Mammary epithelial cell (primary cell): ENCODE measurements around the gene ZDHHC22.

Experiments used
- CTCF ChIP-seq, 2 donors: IDR thresholded peaks in 1 of 2; conservative IDR thresholded peaks in 1 of 2; 2 replicates each; pipeline ENCODE4 v1.5.1; 2011 to 2012; ENCODE audit warnings: inconsistent platforms in 2 of 2, low read length in 2 of 2, mild to moderate bottlenecking in 2 of 2, control low read depth in 1 of 2, low read depth in 1 of 2; ENCODE audit not compliant: insufficient read depth in 1 of 2; ENCODE audit errors: extremely low read depth in 1 of 2
- EZH2 ChIP-seq: IDR thresholded peaks from 2 replicates; pipeline ENCODE4 v1.6.1; 2012; ENCODE audit warnings: low read length, inconsistent platforms, borderline replicate concordance

- TF ChIP-seq CTCF (conservative IDR thresholded peaks at IDR 0.05 in 1 of 2, IDR thresholded peaks at IDR 0.05 in 1 of 2; ENCODE audit: extremely low read depth in 1 of 2, insufficient read depth in 1 of 2, low read depth in 1 of 2, low read length in 2 of 2) (no peak), EZH2 (no peak)
Measured at GRCh38 chr14:77178656-77179055, 37.1 kb upstream of the ZDHHC22 start.
